NOMO-1 treated with dmso at 0.1 percent for 144 hours (cell line): ENCODE results near the gene MAGED4B.
"Not testable (repeated sequence)": the region's sequence is repeated elsewhere in the genome, so short reads cannot be mapped to it uniquely, and the experiment has no call there.

Experiments
- DNase-seq: peaks from one replicate; lab custom pipeline; 2025; ENCODE audit not compliant: unreplicated experiment; lab: John Stamatoyannopoulos, UW

MAGED4B gene

GRCh38 chrX:52068666-52069640 lies at the start of gene MAGED4B:
Gene MAGED4B (minus strand): TSS chrX:52069183. CDS start chrX:52068172, 1,011 bp downstream.
- not testable (repeated sequence) for DNase-seq

- DNase-seq = no peak
Measured at GRCh38 chrX:52118262-52118661, 49.3 kb upstream of the MAGED4B start.

GRCh38 chrX:52082578-52082977 lies 13.6 kb upstream of the MAGED4B start:
- no peak for DNase-seq

GRCh38 chrX:52078131-52078530 lies 9.1 kb upstream of the MAGED4B start:
- no peak for DNase-seq

GRCh38 chrX:52042288-52042687 lies 26.7 kb downstream of the MAGED4B start:
- DNase-seq = not testable (repeated sequence)

GRCh38 chrX:52034211-52034610 lies 34.8 kb downstream of the MAGED4B start:
- no peak for DNase-seq

- DNase-seq = no peak
Measured at GRCh38 chrX:52031371-52031770, 37.6 kb downstream of the MAGED4B start.

- no peak for DNase-seq
Measured at GRCh38 chrX:52015794-52016193, 53.2 kb downstream of the MAGED4B start.
